Activated CD8-positive, alpha-beta T cell treated with anti-CD3 and anti-CD28 coated beads for 36 hours (primary cell): ENCODE measurements around the gene CLASRP. TPM values are rescaled to one million over a fixed set of nuclear protein-coding genes. Genes with fewer than 3 reads are reported as not detected.

Source experiments
- ATAC-seq: fragments of 200-7000 bp; cut with Tn5 transposase; one replicate; pipeline ENCODE4 v1.10.0; 2021; ENCODE audit warnings: mild to moderate bottlenecking, moderate library complexity
- CTCF ChIA-PET: fragments of 350-600 bp; sonication (Branson Sonifier 250); formaldehyde crosslinking; loops from one replicate; lab custom pipeline; 2021; ENCODE audit warnings: antibody characterized with exemption; lab: Charles Lee
- POLR2A ChIA-PET: fragments of 350-600 bp; sonication (Branson Sonifier 250); formaldehyde crosslinking; loops from one replicate; lab custom pipeline; 2021; ENCODE audit warnings: antibody characterized with exemption; lab: Charles Lee
- DNase-seq: peaks from one replicate; pipeline ENCODE4 v3.0.0-alpha.2; 2020
- H3K27ac Mint-ChIP-seq: one replicate; pipeline ENCODE4 v1.8.0; 2021; ENCODE audit warnings: mild to moderate bottlenecking, mixed read lengths
- H3K27me3 Mint-ChIP-seq: one replicate; pipeline ENCODE4 v1.8.0; 2021; ENCODE audit warnings: mixed read lengths
- H3K36me3 Mint-ChIP-seq: one replicate; pipeline ENCODE4 v1.8.0; 2021; ENCODE audit warnings: low read depth, mixed read lengths
- H3K4me1 Mint-ChIP-seq: one replicate; pipeline ENCODE4 v1.8.0; 2021; ENCODE audit warnings: low read depth, mixed read lengths
- H3K4me3 Mint-ChIP-seq: one replicate; pipeline ENCODE4 v1.8.0; 2021; ENCODE audit warnings: mild to moderate bottlenecking, moderate library complexity, mixed read lengths
- H3K9me3 Mint-ChIP-seq: one replicate; pipeline ENCODE4 v1.8.0; 2021; ENCODE audit warnings: mixed read lengths
- CTCF ChIP-seq: fragments of 200-600 bp; IDR thresholded peaks from one replicate; pipeline ENCODE4 v1.8.0; 2022; ENCODE audit warnings: antibody characterized with exemption, mild to moderate bottlenecking
- intact Hi-C: fragments of 100-400 bp; cut with micrococcal nuclease; formaldehyde crosslinking; loops from one replicate; pipeline ENCODE4 v1.10.0; 2022
- total RNA-seq, 2 experiments: library from RNA; stranded (reverse); gene quantifications; one replicate each; pipeline ENCODE4 v1.2.3, GENCODE V29; 2021

Gene CLASRP
- total RNA-seq, 2 experiments from 2014 or later: 72.7 to 80.5 TPM

GRCh38 chr19:45040059-45040771 is 1.4 kb downstream of the CLASRP start:
- no peaks in the 10 kb centered on the region for H3K27me3 Mint-ChIP-seq
- H3K9me3 Mint-ChIP-seq: no peaks in the 10 kb centered on the region
- peaks cover 31% of the 10 kb centered on the region for H3K4me1 Mint-ChIP-seq
- ATAC-seq: no peak
- peaks cover 43% of the 10 kb centered on the region for H3K36me3 Mint-ChIP-seq
- peak overlapping the region; percentile 30 for H3K27ac Mint-ChIP-seq
- H3K4me3 Mint-ChIP-seq: peak overlapping the region; percentile 92
- TF ChIP-seq CTCF: no peak
- ChIA-PET POLR2A (interaction anchor here (1.0 to 1.8 kb wide), 9 partner anchors 9 to 148 kb away, joined by 3 to 6 read pairs (median 3); no protein-coding TSS in a partner anchor), CTCF (interaction anchor here (1.1 to 3.1 kb wide), 4 partner anchors 19 to 86 kb away, joined by 3 to 27 read pairs (median 4); no protein-coding TSS in a partner anchor)
- intact Hi-C loops: no loop called here
- no peak for DNase-seq

- DNase-seq (no peak), ATAC-seq (no peak)
- Mint-ChIP-seq H3K4me3 (peak overlapping the region; percentile 36), H3K27me3 (no peaks in the 10 kb centered on the region), H3K4me1 (peaks cover 39% of the 10 kb centered on the region), H3K36me3 (peaks cover 43% of the 10 kb centered on the region), H3K9me3 (no peaks in the 10 kb centered on the region), H3K27ac (peak overlapping the region; percentile 27)
- ChIA-PET CTCF (interaction anchor here (2.0 to 3.1 kb wide), 2 partner anchors 18 to 85 kb away, joined by 6 to 27 read pairs; no protein-coding TSS in a partner anchor), POLR2A (interaction anchor here (1.0 to 1.8 kb wide), 5 partner anchors 12 to 87 kb away, joined by 3 to 6 read pairs (median 3); partner anchors contain the start of gene GEMIN7)
- intact Hi-C loops: no loop called here
- no peak for TF ChIP-seq CTCF
Measured at GRCh38 chr19:45041125-45041524, 2.3 kb downstream of the CLASRP start.

- no peak for TF ChIP-seq CTCF
- Mint-ChIP-seq H3K27me3 (no peaks in the 10 kb centered on the region), H3K9me3 (no peaks in the 10 kb centered on the region), H3K27ac (peak overlapping the region; percentile 12), H3K4me1 (peaks cover 49% of the 10 kb centered on the region), H3K36me3 (peaks cover 28% of the 10 kb centered on the region), H3K4me3 (no peak overlapping the region)
- ChIA-PET POLR2A (no interaction called here), CTCF (interaction anchor here (0.9 to 2.3 kb wide), 2 partner anchors 14 to 20 kb away, joined by 3 to 8 read pairs; no protein-coding TSS in a partner anchor)
- intact Hi-C loops: no loop called here
- no peak for DNase-seq
- ATAC-seq: no peak
Measured at GRCh38 chr19:45045671-45046353, 7.0 kb downstream of the CLASRP start.

- no peak for TF ChIP-seq CTCF
- peaks cover 28% of the 10 kb centered on the region for H3K36me3 Mint-ChIP-seq
- CTCF ChIA-PET: interaction anchor here (1.6 to 2.3 kb wide), 2 partner anchors 13 kb away, joined by 7 to 8 read pairs; no protein-coding TSS in a partner anchor
- H3K4me1 Mint-ChIP-seq: peaks cover 46% of the 10 kb centered on the region
- POLR2A ChIA-PET: no interaction called here
- ATAC-seq (no peak), DNase-seq (no peak)
- H3K27me3 Mint-ChIP-seq: no peaks in the 10 kb centered on the region
- no peak overlapping the region for H3K4me3 Mint-ChIP-seq
- no peaks in the 10 kb centered on the region for H3K9me3 Mint-ChIP-seq
- H3K27ac Mint-ChIP-seq: peak overlapping the region; percentile 12
- intact Hi-C loops: no loop called here
Measured at GRCh38 chr19:45046355-45046754, 7.5 kb downstream of the CLASRP start.
